Activated CD4-positive, alpha-beta T cell treated with anti-CD3 and anti-CD28 coated beads, Interleukin-10, Interleukin-2, amounts not matched to agents 100 ng/mL and 50 ng/mL, durations not matched to agents 16 hours and 8 hours (primary cell): Measurements from ENCODE around the gene MYH11.
"Not testable (repeated sequence)": the region's sequence is repeated elsewhere in the genome, so short reads cannot be mapped to it uniquely, and the experiment has no call there.

Experiments
- DNase-seq: peaks from one replicate; pipeline ENCODE4 v3.0.0-alpha.2; 2020

The MYH11 gene

DNA sequence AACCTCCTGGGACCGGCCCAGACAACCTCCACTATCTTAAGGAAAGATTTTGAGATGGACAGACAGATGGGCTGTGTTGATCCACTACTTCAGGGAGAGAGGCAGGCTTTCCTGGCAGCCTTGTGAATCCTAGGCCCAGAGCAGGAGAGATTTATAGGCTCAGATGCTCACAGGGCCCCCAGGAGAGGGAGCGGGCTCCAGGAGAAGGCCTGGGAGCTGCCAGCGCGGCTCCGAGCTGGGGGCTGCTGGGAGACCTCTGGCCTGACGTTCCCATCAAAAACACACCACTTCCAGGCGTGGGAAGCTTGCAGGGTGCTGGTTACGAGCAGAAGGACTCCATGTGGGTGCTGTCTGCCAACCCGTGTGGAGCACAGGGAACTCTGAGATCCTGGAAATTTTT, 53.2 kb downstream of the MYH11 start:
- no peak for DNase-seq

DNA sequence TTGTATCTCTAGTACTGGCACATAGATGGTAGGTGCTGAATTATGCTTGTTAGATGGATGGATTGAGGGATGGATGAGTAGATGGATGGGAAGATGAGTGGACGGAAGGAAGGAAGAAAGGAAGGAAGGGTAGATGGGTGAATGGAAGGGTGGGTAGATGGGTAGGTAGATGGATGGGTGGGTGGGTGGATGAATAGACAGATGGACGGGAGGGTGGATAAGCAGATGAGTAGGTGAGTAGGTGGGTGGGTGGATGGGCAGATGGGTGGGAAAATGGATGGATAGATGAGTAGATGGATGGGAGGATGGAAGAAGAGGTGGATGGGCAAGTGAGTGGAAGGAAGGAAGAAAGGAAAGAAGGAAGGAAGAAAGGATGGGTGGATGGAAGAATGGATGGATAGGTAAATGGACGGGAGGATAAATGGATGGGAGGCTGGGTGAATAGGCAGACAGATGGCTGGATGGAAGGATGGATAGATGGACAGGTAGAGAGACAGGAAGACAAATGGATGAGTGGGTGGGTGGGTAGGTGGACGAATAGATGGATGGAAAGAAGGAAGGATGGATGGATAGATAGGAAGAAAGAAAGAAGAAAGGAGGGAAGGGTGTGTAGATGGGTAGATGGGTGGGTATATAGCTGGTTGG, 56.9 kb downstream of the MYH11 start:
- DNase-seq = no peak

DNA sequence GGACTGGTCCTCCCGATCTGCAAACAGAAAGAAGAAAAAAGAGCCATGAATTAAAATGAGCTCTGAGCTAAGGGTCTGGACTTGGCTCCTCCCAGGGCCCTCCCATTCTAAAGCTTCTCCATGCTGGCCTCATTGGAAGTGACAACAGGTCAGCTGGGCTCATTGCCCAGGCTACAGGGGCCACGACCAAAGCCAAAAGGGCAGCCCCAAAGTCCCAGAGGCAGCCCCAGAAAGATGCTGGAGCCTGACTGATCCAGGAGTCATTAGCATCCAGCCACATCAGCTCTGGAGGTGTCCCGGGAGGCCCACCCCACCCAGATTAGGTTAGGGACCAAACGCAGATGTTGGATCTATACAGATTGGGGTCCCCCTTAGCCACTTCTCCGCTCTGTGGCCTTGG, 58.2 kb downstream of the MYH11 start:
- no peak for DNase-seq

DNA sequence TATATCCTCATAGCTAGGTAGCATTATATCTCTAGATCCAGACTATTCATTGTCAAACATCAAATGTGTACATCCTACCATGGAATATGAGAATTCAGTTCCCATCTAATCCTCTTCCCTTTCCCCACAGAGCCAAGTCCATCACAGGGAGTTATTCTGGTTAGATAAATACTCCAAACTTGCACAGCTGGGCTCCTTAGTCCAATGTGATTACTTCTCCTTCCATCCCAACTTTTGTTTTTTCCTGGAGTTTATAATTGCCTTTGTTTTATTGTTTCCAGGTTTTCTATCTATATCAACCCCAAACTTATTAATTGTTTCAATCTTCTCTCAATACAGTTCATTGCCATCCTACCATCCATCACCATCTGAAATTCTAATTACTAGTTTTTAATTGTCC, 59.9 kb downstream of the MYH11 start:
- no peak for DNase-seq

DNA sequence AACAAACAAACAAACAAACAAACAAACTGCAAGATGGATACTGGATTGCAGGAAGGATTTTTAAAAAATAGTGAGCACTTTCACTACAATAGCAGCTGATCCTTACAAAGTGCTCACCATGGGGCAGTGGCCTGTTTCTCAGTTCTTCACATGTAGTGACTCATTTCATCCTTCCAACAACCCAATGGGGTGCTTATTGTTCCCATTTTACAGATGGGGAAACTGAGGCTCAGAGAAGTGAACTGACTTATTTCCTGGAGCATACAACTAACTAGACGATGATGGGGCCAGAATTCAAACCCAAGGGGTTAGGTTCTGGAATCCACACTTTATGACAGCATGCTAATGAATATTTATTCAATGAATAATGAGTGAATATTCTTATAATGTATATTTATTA, 61.2 kb downstream of the MYH11 start:
- DNase-seq = no peak

DNA sequence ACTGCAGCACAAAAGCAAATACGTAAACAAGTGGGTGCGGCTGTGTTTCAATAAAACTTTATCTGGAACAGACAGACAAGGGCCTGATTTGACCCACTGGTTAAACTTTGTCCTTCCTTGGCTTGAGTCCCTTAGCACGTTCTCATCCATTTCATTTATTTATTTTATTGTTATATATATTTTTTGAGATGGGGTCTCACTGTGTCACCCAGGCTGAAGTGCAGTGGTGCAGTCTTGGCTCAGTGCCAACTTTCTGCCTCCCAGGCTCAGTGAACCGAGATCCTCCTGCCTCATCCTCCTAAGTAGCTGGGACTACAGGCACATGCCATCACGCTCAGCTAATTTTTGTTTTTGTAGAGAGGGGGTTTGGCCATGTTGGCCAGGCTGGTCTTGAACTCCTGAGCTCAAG, 64.3 kb downstream of the MYH11 start:
- no peak for DNase-seq

DNA sequence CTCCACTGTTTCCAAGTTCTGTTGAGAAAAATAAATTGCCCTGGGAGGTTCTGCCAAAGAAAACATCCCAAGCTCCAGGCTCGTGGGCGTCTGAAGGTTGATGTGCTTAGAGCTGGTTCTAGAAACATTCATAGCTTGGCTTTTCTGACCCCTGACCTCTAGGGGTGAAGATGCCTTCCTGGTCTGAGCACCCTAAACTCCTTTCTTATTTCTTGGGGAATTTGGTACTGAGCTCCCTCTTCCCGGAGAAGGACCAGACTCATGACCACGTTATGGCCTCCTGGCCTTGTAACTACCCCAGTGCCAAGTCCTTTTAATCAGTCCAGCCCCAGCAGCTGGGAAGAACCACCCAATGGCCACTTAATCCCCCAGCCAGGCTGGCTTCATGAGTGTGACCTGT, 66.4 kb downstream of the MYH11 start:
- DNase-seq = no peak

DNA sequence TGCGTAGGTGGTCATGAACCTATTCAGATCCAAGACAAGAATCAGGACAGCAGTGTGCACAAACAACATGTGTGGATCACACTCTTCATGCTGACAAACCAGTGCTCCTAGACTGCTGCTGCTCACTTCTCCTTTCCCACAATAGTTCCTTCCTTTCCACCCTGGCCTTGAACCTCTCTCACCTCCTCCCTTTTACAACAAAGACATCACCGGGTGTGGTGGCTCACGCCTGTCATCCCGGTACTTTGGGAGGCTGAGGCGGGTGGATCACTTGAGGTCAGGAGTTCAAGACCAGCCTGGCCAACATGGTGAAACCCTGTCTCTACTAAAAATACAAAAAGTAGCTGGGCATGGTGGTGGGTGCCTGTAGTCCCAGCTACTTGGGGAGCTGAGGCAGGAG, 67.0 kb downstream of the MYH11 start:
- DNase-seq = not testable (repeated sequence)

DNA sequence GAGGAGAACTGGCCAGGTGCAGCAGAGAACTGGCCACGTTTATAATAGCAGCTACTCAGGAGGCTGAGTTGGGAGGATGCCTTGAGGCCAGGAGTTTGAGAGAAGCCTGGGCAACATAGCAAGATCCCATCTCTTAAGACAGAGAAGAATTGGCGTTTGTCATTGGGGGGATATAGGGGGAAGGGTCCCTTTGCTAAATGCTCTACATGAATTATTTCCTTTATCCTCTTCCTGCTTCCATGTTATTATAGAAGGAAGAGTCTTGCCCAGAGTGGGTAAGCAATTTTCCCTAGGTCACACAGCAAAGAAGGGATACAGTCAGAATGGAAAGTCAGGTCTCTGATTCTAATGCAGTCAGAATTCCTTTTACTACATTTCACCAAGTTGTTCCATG, 68.0 kb downstream of the MYH11 start:
- DNase-seq = no peak

DNA sequence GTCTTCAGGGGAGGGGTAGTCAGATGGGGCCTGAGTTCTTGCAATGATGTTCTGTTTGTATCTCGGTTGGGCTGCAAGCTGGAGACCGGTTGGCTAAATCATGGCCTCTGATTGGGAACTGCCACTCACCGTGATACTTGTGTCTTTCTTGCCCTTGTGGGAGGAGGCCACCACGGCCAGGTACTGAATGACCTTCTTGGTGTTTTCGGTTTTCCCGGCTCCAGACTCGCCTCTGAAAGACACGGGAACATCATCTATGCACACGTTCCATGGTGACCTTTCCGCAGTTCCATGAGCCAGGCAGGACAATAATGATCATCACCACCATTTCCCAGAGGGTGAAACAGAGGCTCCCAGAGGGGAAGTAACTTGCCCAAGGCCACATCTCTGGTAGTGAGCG, 70.3 kb downstream of the MYH11 start:
- DNase-seq = no peak

DNA sequence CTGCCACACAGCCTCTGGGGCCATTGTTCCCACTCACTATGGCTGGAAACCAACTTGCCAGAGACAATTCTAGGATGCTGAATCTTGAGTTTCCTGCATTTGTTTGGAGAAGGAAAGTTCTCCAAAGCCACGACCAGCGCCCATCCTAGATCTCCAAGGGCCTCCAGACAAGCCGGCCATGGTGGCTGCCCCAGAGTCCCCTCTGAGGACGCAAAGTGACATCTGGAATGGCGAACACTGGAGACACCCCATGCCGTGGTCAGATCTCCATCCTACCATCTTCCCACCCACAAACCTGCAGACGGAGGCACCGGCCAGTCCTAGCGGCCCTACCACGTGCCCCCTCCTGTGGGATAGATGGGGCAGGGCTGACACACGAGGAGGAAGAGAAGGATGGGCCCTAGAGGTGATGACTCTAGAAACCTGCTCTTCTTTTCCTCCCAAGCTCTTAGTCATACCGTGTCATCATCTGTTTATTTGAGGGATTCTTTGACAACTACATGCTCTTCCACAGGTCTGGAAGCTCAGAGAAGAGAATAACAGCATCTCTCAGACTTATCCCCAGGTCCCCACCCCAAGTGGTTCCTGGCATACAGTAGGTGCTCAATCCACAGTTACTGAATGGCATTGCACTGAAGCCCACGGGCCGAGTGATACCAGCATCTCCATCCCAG, 71.3 kb downstream of the MYH11 start:
- no peak for DNase-seq

DNA sequence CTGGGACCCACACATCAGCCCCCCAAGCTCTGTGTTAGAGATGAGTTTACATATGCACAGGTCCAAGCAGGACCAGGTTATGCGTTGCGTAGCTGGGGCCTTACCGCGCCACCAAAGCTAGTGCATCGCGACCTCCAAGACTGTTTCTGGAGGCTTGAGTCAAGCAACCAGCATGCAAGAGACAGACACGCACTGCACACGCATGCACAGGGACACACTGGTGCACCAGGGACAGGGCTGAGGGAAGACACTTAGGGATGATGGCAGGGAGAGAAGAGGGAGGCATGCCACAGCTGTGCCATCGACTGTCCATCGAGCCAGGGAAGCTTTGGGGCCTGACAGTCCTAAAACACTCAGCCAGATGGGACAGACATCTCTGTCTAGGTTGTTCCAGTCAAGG, 72.8 kb downstream of the MYH11 start:
- no peak for DNase-seq

DNA sequence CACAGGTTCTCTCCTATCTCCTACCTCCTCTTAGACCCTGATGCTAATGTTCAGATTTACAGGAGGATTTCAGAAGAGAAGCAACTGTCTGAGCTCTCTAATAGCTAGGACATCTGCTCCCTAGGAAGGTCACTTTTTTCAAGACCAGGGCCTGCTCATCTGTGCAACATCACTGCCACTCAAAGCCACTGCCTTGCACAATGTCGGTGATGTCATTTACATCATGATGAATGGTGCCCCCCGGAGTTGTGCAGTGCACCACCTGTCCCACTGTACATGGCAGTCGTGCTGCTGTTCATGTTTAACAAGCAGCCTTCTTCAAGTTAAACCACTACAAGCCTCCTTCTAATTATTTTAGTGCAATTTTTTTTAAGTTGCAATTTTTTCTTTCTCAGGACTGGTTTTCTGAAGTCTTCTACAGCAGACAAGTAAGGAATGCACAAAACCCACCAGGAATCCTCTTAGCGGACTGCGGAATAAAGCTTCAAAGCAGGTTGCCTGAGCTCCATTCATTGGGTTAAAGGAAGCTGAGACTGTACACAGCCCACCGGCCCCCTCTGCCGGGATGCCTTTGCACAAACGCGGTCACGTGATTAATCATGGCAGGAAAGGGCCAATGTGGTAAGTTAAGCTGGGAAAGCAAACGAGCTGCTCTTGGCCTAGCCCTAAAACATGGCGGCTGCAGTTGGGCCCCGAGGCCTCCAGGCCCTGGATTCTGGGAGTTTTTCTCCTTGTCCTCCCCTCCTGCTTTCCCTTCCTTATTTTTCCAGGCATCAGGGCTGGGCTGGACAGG, 74.1 kb downstream of the MYH11 start:
- DNase-seq = no peak

DNA sequence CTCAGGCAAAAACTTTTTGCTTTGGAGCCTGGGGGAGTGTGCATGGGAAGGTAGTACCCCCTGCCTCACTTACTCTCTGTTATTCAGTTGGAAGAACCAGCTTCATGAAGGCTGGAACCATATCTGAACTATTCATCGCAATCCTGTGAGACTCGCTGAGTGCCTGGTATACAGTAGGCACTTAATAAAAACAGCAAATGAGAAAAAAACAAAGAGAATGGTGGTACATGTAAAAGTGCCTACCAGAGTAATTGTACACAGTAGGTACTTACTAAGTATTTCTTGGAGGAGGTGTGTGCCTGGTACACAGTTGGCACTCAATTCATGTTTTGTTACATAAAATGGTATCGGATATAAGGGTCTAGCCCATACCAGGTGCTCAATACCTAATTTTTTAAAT, 75.2 kb downstream of the MYH11 start:
- DNase-seq = no peak

DNA sequence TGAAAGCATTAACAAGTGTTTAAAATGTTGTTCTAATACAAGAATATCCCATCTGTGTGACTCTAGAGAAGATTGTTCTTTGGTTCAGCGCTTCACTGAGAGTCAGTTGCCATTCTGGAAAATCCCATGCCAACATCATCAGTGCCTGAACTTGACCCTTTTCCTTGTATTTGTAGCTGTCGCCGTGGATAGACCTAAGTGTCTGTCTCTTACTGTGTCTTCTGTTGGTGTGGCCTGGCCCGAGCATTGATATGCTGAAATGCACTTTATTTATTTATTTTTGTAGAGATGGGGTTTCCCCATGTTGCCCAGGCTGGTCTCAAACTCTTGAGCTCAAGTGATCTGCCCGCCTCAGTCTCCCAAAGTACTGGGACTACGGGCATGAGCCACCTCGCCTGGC, 76.0 kb downstream of the MYH11 start:
- DNase-seq = no peak

DNA sequence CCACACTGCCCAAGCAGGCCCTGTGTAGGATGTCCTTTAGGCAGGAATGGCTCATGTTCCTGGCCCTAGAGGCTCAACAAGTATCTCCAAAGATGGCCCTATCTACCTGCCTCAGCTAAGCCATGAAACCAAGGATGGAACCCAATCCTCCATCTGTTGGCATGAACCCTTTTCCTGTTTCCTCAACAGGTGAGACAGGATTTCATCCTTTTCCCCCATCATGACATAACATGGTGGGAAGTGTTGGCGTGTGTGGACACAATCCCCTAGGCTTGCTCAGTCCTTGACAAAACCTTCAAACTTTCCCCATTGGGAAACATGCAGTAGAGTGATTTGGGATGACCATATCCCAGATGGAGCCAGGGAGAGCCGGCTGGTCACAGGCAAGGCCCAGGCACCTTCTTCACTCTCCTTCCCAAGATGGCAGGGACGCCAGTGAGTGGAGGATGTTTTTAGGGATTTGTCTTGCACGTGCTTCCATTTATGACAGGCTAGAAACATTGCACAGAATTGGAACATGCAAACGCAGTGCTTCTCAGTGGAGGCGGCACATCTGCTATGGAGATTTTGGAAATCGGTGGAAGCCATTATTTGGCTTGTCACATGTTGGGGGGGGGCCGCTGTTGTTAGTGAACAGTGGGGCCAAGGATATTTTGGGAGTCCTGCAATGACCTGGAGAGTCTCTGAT, 77.0 kb downstream of the MYH11 start:
- DNase-seq = no peak

DNA sequence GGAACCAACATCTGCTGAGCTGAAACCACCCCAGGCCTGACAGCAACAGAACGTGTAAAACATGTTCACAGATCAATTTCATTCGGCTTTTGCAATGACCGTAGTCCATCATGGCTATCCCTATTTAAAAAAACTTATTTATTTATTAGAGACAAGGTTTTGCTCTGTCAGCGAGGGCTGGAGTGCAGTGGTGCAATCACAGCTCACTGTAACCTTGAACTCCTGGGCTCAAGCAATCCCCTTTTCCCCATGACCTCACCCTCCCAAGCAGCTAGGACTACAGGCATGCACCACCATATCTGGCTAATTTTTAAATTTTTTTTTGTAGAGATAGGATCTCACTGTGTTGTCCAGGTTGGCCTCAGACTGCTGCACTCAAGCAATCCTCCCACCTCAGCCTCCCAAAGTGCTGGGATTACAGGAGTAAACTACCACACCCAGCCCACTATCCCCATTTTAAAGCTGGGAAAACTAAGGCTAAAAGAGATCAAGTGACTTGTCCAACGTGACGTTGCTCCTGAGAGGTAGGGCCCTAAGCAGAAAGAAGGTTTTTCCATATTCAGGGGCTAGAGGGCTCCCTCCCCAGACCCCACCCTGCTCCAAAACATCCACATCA, 77.7 kb downstream of the MYH11 start:
- no peak for DNase-seq

DNA sequence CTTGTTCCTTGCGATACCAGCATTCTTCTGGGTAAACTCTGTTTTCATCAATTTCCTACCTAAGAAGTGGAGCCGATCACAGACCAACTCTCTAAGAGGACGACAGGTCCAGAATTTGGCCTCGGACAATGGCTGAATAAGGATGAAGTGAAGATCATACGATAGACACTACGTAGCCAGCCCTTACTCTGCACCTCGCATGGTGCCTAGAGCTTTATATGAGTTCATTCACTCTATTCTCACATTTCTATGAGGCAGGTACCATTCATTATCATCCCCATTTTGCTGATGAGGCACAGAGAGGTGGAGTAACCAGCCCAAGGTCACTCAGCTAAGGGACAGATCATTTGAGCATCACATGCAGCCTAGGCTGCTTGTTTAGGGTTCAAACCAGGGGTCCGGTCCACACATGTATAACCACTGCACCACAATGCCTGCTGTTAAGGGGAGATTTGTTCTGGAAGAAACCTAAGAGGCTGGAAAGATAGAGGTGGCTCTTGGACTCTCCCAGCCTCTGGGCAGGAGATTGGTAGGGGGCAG, 78.6 kb downstream of the MYH11 start:
- no peak for DNase-seq

DNA sequence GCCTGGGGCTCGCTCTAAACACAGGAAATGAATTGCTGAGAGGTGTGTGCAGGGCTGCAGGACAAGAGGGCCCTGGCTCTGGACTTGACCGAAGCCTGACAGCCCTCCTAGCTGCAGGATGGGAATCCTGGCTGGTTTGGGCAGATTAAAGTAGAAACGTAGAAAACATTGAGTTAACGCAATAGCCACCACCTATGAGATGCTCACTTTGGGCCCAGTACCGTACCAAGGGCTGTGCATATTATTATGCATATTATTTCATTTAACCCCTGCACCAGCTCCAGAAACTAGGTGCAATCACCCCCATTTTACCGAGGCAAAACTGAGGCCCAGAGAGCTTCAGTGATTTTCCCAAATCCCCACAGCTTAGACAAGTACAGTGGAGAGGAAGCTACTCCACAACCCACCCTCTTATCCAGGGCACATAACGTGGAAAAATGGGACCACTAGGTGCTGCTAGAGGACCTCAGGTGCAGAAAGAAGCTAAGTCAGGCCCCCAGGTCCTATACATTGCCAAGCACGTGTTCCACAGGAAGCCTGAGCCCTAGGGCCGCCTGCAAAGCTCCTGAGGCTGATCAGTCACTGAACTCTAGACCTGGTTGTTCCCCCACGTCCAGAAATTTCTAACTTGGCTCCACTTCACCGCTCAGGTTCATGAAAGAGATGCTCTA, 79.2 kb downstream of the MYH11 start:
- DNase-seq = peak; percentile 24

DNA sequence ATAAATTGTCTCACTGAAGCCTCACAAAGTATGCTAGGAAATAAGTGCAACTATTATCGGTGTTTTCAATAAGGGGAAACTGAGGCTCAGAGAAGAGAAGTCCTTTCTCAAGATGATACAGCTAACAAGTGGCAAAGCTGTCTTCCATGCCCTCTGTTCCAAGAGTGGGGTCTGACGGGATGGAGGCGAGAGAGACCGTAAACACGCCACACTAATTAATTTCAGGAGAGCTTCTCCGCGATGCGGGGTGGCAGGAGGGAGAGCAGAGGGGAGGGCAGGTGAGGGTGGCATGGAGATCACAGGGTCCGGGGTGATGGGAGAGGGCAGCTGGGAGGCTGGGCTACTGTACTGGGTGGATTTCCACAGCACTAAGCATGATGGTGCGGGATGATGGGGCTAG, 80.3 kb downstream of the MYH11 start:
- DNase-seq = no peak

DNA sequence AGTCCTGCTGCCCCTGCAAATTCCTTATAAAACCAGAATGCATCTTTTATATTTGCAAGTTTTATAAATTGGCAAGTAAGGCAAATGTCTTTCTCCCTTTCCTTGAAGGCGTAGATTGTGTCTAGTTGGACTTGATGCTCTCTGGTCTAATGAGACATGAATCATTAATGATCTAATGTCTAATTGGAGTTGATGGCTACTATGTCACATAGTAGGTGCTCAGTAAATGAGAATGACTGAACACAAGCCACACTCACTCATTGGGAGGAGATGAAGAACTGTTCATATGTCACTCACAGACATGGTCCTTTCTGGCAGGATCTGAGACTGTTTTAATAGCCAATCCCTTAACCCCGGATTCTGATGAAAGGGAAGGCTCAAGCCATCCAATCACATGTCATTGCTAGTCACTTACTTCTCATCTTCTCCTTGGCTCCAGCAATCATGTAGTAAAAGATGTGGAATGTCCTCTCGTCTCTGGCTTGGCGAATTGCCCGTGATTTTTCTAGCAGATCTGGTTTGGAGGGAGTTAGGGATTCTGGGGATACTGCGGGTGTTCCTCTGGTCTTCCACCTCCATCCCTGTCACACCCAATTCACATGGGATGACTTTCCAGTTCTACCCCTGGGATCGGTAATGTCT, 81.0 kb downstream of the MYH11 start:
- DNase-seq = no peak

DNA sequence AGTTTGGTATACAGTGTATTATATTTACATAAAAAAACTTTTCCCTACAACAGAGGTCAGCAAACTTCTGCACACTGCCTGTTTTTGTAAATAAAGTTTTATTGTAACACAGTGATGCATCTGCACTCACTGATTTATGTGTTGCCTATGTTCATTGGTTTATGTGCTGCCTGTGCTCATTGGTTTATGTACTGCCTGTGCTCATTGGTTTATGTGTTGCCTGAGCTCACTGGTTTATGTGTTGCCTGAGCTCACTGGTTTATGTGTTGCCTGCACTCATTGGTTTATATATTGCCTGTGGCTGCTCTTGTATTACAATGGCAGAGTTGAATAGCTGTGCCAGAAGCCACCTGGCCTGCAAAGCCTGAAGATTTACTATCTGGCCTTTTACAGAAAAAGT, 81.6 kb downstream of the MYH11 start:
- DNase-seq = peak; percentile 4
